IPS-11a (cell line): ENCODE measurements around the gene NYAP2.

Experiments
- H3K4me3 ChIP-seq: one replicate; pipeline ENCODE4 v1.5.1; 2013; ENCODE audit warnings: low read depth, low read length, control low read depth

NYAP2 gene

DNA sequence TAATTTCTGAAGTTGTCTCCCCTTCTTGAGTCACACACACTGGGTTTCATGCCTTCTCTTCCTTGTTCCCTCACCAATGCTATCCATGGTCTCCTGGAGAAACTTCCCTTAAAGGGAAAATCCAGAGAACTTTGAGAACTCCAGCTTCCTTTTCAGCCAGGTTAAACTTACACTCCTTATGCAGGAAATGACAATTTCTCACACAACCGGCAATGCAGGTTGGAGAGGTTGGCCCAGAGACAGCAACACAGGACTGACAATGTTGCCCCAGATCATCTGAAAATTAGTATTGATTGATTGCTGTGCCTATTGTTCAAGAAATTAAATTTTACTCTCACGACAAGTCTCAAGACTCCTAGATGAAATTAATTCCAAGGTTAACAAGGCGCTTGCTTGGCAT lies 292.2 kb downstream of the NYAP2 start:
- no peak overlapping the region for H3K4me3 ChIP-seq

DNA sequence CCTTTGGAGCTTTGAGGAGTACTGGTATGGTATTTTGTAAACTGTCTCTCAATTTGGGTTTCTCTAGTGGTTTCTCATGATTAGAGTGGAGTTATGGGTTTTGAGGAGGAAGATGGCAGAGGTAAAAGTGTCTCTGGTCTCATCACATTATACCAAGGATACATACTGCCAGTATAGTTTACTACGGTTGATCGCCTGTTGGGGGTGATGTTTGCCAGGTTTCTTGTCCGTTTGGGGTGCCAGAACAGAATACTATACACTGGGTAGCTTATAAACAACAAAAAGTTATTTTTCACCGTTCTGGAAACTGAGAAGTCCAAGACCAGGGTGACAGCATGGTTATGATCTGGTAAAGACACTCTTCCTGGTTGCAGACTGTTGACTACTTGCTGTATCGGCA lies 293.7 kb downstream of the NYAP2 start:
- no peak overlapping the region for H3K4me3 ChIP-seq

DNA sequence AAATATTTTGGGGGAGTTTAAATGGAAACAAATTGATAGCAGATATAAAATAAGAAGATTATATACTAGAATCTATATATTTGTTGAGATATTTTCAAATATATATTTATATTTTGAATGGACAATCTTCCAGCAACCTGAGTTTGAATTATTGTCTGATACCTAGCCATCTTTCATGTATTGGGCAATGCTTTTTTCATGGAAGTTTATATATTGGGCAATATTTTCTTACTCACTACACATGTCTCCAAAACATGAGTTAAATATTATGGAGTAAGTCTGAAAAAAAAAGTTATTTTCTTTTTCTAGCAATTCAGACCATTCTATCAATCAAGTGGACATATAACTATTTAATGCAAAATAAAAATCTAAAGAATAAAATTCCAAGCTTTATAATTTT lies 295.2 kb downstream of the NYAP2 start:
- no peak overlapping the region for H3K4me3 ChIP-seq

GRCh38 chr2:225697936-225698335 lies 298.4 kb downstream of the NYAP2 start:
- H3K4me3 ChIP-seq: no peak overlapping the region
